ENCODE results near the gene ZXDC.

The ZXDC gene

DNA sequence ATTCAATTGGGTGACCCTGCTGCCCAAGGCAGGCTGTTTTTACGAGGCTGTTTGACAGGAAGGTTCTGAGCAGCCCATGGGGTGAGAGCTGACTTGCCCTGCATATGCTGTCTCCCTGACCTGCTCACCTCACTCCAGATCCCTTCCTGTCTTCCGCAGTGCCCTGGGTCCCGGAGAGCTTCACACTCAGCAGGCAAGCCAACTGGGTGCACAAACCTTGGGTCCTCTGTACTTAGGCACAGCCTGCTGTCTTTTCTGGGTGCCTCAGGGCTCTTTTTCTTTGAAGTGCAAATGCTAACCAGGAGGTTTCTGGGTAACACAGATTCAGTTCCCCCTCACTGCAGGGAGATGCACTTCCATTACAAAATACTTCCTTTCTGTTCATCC, 32.8 kb downstream of the ZXDC start:
- TF ChIP-seq CTCF (IDR thresholded peaks at IDR 0.05; ENCODE audit: low read depth, low read length): no peak
- H3K4me3 ChIP-seq (ENCODE audit: low read depth, low read length): no peak overlapping the region

DNA sequence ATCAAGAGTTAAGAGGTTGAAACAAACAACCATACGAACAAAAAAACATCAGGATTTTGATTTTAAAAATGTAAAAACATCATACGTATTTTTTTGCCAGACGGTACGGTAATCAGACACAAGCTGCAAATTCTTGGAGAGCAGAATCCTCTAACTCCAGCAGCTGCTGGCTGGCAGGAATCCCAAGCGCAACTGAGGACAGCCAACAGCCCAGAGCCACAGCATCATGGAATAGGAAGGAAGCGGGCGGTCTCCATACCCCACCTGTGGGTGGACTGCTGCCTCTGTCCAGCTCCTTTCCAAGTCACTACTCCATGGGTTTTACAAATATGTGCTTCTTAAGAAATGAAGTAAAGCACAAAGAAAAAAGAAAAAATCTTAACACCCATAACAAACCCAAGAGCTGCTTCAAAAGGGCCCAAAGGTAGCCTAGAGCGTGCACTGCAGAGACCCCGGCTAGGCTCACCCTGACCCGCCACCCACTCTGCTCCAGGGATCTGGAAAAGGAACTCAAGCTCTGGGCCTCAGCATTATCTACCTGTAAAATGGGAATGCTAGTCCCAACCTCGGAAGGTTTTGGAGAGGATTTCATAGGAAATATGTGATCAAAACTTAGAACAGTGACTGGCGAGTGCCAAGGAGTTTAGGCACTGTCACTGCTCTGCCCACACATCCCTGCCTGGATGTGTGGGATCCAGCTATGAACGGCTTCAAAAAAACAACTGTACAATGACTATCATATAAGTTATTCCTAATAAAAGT, 33.4 kb downstream of the ZXDC start:
- TF ChIP-seq CTCF (IDR thresholded peaks at IDR 0.05; ENCODE audit: low read depth, low read length): no peak
- H3K4me3 ChIP-seq (ENCODE audit: low read depth, low read length): no peak overlapping the region

DNA sequence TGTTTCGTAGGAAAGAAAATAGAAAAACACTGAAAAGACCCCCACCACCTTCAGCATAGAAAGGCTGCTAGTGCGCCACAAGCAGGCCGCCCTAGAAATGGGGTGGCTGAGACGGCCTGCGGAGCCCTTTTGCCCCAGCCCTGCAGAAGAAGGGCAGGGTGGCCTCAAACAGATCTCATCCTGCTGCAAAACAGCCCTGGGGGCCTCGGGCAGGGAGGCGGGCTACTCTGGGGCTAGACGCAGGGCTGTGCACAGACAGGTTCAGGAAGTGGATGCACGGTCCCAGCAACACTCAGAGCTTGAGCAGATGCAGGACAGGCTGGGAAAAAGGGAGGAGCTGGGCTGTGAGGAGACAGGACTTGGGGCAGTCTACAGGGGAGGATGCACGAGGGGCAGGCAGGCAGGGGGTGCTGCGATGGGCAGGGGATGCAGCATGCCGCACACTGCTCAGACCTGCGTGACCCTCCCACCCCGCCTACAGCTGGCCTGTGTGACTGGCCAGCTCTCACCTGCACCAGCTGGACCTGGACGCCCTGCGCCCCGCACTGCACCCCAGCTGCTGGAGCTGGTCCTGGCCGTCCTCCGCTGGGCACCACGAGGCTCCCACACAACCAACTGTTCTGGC, 34.3 kb downstream of the ZXDC start:
- TF ChIP-seq CTCF (IDR thresholded peaks at IDR 0.05; ENCODE audit: low read depth, low read length): no peak
- no peak overlapping the region for H3K4me3 ChIP-seq (ENCODE audit: low read depth, low read length)

DNA sequence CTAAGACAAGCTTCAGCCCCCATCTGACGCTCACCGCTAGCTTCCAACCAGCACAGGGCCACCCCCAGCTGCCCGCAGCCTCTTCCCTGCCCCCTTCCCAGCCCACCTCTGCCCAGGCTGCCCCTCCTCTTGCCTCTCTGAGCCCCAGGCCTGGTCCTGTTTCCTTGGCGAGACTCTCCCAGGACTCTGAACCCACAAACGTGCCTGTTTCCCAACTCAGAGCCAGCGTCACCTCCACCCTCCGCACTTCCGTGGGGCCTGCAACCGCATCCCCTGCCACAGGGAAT, 35.0 kb downstream of the ZXDC start:
- TF ChIP-seq CTCF (IDR thresholded peaks at IDR 0.05; ENCODE audit: low read depth, low read length): no peak
- H3K4me3 ChIP-seq (ENCODE audit: low read depth, low read length): no peak overlapping the region

DNA sequence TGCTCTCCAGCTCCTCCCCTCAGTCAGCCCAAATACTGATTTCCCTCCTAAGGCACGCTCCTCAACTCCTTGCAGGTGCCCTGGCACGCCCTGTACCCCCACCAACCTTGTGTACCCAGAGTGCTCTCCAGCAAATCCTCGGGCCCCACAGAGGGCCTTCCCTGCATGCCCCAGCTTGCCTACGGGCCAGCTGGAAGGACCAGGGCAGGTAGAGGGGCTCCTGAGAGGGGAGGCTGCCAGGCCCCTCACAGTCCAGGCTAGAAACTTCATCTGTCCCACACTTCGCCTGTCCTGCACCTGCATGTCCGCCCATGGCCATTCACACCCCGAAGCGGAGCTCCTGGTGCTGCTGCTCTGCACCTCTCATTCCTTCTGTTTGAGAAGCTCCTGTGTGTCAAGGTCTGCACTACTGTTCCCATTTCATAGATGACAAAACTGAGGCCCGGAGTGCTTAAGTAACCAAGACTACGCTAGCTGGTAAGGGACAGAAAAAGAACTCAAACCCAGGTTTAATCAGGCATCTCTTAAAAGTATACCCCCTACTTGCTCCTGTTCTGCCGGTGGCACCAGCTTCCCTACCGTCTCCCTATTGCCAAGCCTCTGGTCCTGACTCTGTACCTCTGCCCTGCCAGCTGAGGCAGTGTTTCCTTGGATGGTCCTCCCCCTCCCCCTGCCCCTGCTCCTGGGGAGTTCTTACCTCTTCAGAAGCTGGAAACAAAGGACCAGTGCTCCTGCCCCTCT, 35.6 kb downstream of the ZXDC start:
- H3K4me3 ChIP-seq (ENCODE audit: low read depth, low read length): no peak overlapping the region
- TF ChIP-seq CTCF (IDR thresholded peaks at IDR 0.05; ENCODE audit: low read depth, low read length): no peak

DNA sequence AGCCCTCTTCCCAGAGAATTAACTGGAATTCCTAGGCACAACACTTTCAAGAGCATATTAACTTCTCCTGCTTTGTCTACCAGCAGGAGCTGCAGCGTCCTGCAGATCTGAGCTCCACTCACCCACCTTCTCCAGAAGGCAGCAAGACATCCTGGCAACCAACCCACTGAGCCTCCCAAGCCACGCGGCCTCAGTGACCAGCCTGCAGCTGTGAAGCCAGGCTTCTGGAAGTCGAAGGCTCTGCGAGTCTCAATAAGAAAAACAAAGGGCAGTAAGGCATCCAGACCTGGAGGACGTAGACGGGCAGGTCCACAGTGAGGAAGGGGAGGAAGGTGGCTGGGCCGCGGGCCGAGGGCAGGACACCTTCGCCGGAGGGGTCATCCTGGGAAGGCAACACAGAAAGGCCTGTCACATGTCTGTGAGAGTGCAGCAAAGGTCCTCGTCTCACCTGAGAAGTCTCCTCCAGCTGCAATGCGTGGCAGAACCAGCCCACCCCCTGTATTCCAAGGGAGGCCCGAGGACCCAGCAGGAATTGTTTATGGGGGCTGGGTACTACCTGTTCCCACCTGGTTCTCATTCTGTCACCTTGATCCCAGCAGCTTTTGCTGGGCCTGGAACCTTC, 36.2 kb downstream of the ZXDC start:
- no peak for TF ChIP-seq CTCF (IDR thresholded peaks at IDR 0.05; ENCODE audit: low read depth, low read length)
- H3K4me3 ChIP-seq (ENCODE audit: low read depth, low read length): no peak overlapping the region

DNA sequence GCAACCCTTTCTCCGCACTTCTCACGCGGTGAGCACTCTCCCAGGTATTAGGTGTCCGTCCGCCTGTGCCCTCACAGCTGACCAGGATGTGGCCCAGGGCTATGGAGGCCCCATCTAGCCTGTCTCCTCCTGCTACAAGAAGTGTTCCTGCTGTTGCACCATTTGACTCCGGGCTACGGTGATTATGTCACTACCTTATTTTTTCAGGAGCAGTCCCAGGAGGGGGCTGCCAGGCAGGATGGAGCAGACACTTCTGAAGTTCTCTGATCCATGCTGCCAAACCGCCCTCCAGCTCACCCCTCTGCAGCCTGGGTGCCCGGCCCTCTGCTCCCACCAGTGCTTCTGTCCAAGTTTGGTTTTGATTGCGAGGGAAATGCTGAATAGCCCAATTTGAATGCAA, 36.9 kb downstream of the ZXDC start:
- no peak for TF ChIP-seq CTCF (IDR thresholded peaks at IDR 0.05; ENCODE audit: low read depth, low read length)
- H3K4me3 ChIP-seq (ENCODE audit: low read depth, low read length): no peak overlapping the region

Data from WI38 (cell line).